ENCODE results near the gene EIF2B4. TPM values are rescaled to one million over a fixed set of nuclear protein-coding genes. Genes with fewer than 3 reads are reported as not detected.

The EIF2B4 gene
- polyA plus RNA-seq, 1 donor (not counting 4 experiments of a cell fraction or from before 2014, with no cell fraction given): 54.9 TPM

- TF ChIP-seq CTCF (optimal IDR thresholded peaks at IDR 0.05 in 1 of 3, IDR thresholded peaks at IDR 0.05 in 1 of 3, conservative IDR thresholded peaks at IDR 0.05 in 1 of 3; ENCODE audit: extremely low read depth in 1 of 3, insufficient read depth in 2 of 3, low read length in 3 of 3) (no peak), EZH2 (IDR thresholded peaks at IDR 0.05; ENCODE audit: low read length) (no peak)
- Histone ChIP-seq H3K27ac (ENCODE audit: control insufficient read depth, insufficient read depth, low read length) (no peak overlapping the region), H2AFZ (ENCODE audit: control insufficient read depth, low read length) (no peak overlapping the region), H3K4me1 (ENCODE audit: control insufficient read depth, extremely low read depth, insufficient read depth, low read length) (peaks cover 24% of the 10 kb centered on the region), H3K27me3 (ENCODE audit: control insufficient read depth, extremely low read depth, insufficient read depth, low read length) (no peaks in the 10 kb centered on the region), H3K9me1 (ENCODE audit: control insufficient read depth, extremely low read depth, insufficient read depth, low read length) (no peaks in the 10 kb centered on the region), H3K4me2 (ENCODE audit: control insufficient read depth, extremely low read depth, insufficient read depth, low read depth, low read length) (no peak overlapping the region), H3K9me3 (ENCODE audit: control insufficient read depth, low read depth, low read length) (no peaks in the 10 kb centered on the region), H3K36me3 (ENCODE audit: control insufficient read depth in 2 of 2, extremely low read depth in 1 of 2, insufficient read depth in 2 of 2, low read length in 2 of 2) (peaks cover 33 to 50% of the 10 kb centered on the region in 2 experiments), H3K79me2 (ENCODE audit: control insufficient read depth, insufficient read depth, low read length) (peaks cover 62% of the 10 kb centered on the region), H3K9ac (ENCODE audit: control insufficient read depth, extremely low read depth, insufficient read depth, low read length) (no peak overlapping the region), H3K4me3 (ENCODE audit: control insufficient read depth in 2 of 3, extremely low read depth in 1 of 3, insufficient read depth in 2 of 3, low read depth in 1 of 3, low read length in 3 of 3) (no peak overlapping the region), H4K20me1 (ENCODE audit: control insufficient read depth, extremely low read depth, insufficient read depth, low read length) (peaks cover 5% of the 10 kb centered on the region)
- DNase-seq (ENCODE audit: low read depth, low spot score) (no peak), FAIRE-seq (no peak)
- dilution Hi-C loops (cut with MboI; ENCODE audit: extremely low pct_ligation_motif_present, low sequenced_read_pairs): no loop called here
Measured at GRCh38 chr2:27373567-27373966, 3.4 kb upstream of the EIF2B4 start.

- H3K79me2 ChIP-seq (ENCODE audit: control insufficient read depth, insufficient read depth, low read length): peaks cover 62% of the 10 kb centered on the region
- FAIRE-seq: no peak
- no peak overlapping the region for H3K9ac ChIP-seq (ENCODE audit: control insufficient read depth, extremely low read depth, insufficient read depth, low read length)
- dilution Hi-C loops (cut with MboI; ENCODE audit: extremely low pct_ligation_motif_present, low sequenced_read_pairs): no loop called here
- no peak overlapping the region for H3K4me2 ChIP-seq (ENCODE audit: control insufficient read depth, extremely low read depth, insufficient read depth, low read depth, low read length)
- H3K4me1 ChIP-seq (ENCODE audit: control insufficient read depth, extremely low read depth, insufficient read depth, low read length): peaks cover 24% of the 10 kb centered on the region
- peaks cover 34 to 56% of the 10 kb centered on the region in 2 experiments for H3K36me3 ChIP-seq (ENCODE audit: control insufficient read depth in 2 of 2, extremely low read depth in 1 of 2, insufficient read depth in 2 of 2, low read length in 2 of 2)
- peaks cover 5% of the 10 kb centered on the region for H4K20me1 ChIP-seq (ENCODE audit: control insufficient read depth, extremely low read depth, insufficient read depth, low read length)
- no peak for DNase-seq (ENCODE audit: low read depth, low spot score)
- no peaks in the 10 kb centered on the region for H3K9me3 ChIP-seq (ENCODE audit: control insufficient read depth, low read depth, low read length)
- TF ChIP-seq CTCF (optimal IDR thresholded peaks at IDR 0.05 in 1 of 3, IDR thresholded peaks at IDR 0.05 in 1 of 3, conservative IDR thresholded peaks at IDR 0.05 in 1 of 3; ENCODE audit: extremely low read depth in 1 of 3, insufficient read depth in 2 of 3, low read length in 3 of 3) (no peak), EZH2 (IDR thresholded peaks at IDR 0.05; ENCODE audit: low read length) (no peak)
- H3K4me3 ChIP-seq (ENCODE audit: control insufficient read depth in 2 of 3, extremely low read depth in 1 of 3, insufficient read depth in 2 of 3, low read depth in 1 of 3, low read length in 3 of 3): no peak overlapping the region
- no peak overlapping the region for H2AFZ ChIP-seq (ENCODE audit: control insufficient read depth, low read length)
- H3K27ac ChIP-seq (ENCODE audit: control insufficient read depth, insufficient read depth, low read length): no peak overlapping the region
- no peaks in the 10 kb centered on the region for H3K9me1 ChIP-seq (ENCODE audit: control insufficient read depth, extremely low read depth, insufficient read depth, low read length)
- no peaks in the 10 kb centered on the region for H3K27me3 ChIP-seq (ENCODE audit: control insufficient read depth, extremely low read depth, insufficient read depth, low read length)
Measured at GRCh38 chr2:27372937-27373336, 2.8 kb upstream of the EIF2B4 start.

Measured in keratinocyte (primary cell).